Neural progenitor cell (in vitro differentiated cells): ENCODE measurements around the gene SIRT7. TPM values are rescaled to one million over a fixed set of nuclear protein-coding genes. Genes with fewer than 3 reads are reported as not detected.
A peak's percentile ranks its signal among the peaks of the same experiment; 100 is the strongest.

ENCODE experiments used
- DNase-seq: peaks from one replicate; pipeline ENCODE4 v3.0.0-alpha.2; 2016; ENCODE audit warnings: low spot score
- H2AFZ ChIP-seq: fragments of 200-600 bp; sonication (generic); replicated peaks from 2 replicates; pipeline ENCODE4 v1.6.1; 2016; ENCODE audit warnings: antibody characterized with exemption
- H3F3A ChIP-seq: fragments of 200-600 bp; sonication (generic); 2 replicates; pipeline ENCODE4 v1.6.1; 2016; ENCODE audit warnings: antibody characterized with exemption, low read depth
- H3K27ac ChIP-seq: fragments of 200-600 bp; sonication (generic); 2 replicates; pipeline ENCODE4 v1.5.1; 2016; ENCODE audit warnings: mild to moderate bottlenecking
- H3K27me3 ChIP-seq: fragments of 200-600 bp; sonication (generic); 2 replicates; pipeline ENCODE4 v1.6.1; 2016; ENCODE audit warnings: mild to moderate bottlenecking, moderate library complexity
- H3K36me3 ChIP-seq: fragments of 200-600 bp; sonication (generic); 2 replicates; pipeline ENCODE4 v1.5.1; 2016
- H3K4me1 ChIP-seq: fragments of 200-600 bp; sonication (generic); 2 replicates; pipeline ENCODE4 v1.6.1; 2016; ENCODE audit warnings: mixed run types
- H3K4me2 ChIP-seq: fragments of 200-600 bp; sonication (generic); 2 replicates; pipeline ENCODE4 v1.6.1; 2016
- H3K4me3 ChIP-seq: fragments of 200-600 bp; sonication (generic); 2 replicates; pipeline ENCODE4 v1.5.1; 2016
- H3K79me2 ChIP-seq: fragments of 200-600 bp; sonication (generic); 2 replicates; pipeline ENCODE4 v1.6.1; 2016; ENCODE audit warnings: low read depth
- H3K9ac ChIP-seq: fragments of 200-600 bp; sonication (generic); 2 replicates; pipeline ENCODE4 v1.6.1; 2016
- H3K9me3 ChIP-seq: fragments of 200-600 bp; sonication (generic); 2 replicates; pipeline ENCODE4 v1.5.1; 2016; ENCODE audit warnings: low read depth
- H4K20me1 ChIP-seq: fragments of 200-600 bp; sonication (generic); 2 replicates; pipeline ENCODE4 v1.6.1; 2016; ENCODE audit warnings: low read depth
- H3K27ac Mint-ChIP-seq: 3 replicates; pipeline ENCODE4 v1.8.0; 2021; ENCODE audit warnings: mixed read lengths
- H3K27me3 Mint-ChIP-seq: 2 replicates; pipeline ENCODE4 v1.8.0; 2022; ENCODE audit warnings: low read depth, mild to moderate bottlenecking, inconsistent platforms, moderate library complexity, mixed read lengths; ENCODE audit not compliant: insufficient read depth
- H3K36me3 Mint-ChIP-seq: 3 replicates; pipeline ENCODE4 v1.8.0; 2021; ENCODE audit warnings: mixed read lengths
- H3K4me1 Mint-ChIP-seq: 3 replicates; pipeline ENCODE4 v1.8.0; 2021; ENCODE audit warnings: mixed read lengths
- H3K4me3 Mint-ChIP-seq: 3 replicates; pipeline ENCODE4 v1.8.0; 2021; ENCODE audit warnings: mild to moderate bottlenecking, moderate library complexity, mixed read lengths
- H3K9me3 Mint-ChIP-seq: 3 replicates; pipeline ENCODE4 v1.8.0; 2020; ENCODE audit warnings: mixed read lengths
- EZH2 ChIP-seq: fragments of 200-600 bp; sonication (generic); IDR thresholded peaks from 2 replicates; pipeline ENCODE4 v1.6.1; 2017; ENCODE audit warnings: antibody characterized with exemption, mild to moderate bottlenecking, moderate library complexity
- EZH2phosphoT487 ChIP-seq: fragments of 200-600 bp; sonication (generic); IDR thresholded peaks from 2 replicates; pipeline ENCODE4 v1.6.1; 2017; ENCODE audit warnings: antibody characterized with exemption
- total RNA-seq: library from RNA; depleted of rRNA; stranded (reverse); fragments of >200 nt; gene quantifications from 2 replicates; pipeline ENCODE4 v1.2.3, GENCODE V29; 2015; ENCODE audit warnings: low replicate concordance
- TF ChIP-seq, protein P1 (sequence below): fragments of 200-600 bp; sonication (generic); IDR thresholded peaks from 2 replicates; pipeline ENCODE4 v1.5.1; 2017; ENCODE audit warnings: antibody characterized with exemption, mild to moderate bottlenecking

Gene SIRT7
- total RNA-seq, 1 donor from 2014 or later, result 5.1 TPM

DNA sequence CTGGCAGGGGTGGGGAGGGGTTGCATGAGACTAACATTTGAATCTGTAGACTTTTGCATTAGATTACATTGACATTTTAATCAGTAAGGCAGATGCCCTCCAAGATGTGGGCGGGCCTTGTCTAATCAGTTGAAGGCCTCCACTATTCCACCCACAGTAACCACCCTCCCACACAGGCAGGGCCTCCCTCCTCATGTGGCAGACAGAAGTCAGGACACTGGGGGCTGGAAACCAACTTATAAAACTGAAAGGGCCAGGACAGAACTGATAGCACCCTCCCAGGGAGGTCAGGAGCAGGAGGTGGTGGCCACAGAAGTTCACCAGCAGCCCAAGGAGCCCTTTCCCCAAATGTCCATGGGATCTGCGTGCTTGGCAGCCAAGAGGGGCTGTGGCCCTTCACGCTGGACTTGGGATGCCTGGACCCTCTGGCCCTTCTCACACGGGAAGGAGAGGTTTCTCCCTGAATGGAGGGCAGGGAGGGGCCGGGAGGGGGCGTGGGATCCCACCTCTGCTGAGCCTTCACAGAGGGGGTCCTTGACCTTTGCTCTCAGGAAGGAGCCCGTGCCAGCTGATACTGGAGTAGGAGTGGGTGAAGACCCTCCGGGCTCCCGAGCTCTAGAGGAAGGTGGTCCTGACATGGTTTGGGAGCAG is 14.5 kb upstream of the SIRT7 start:
- peaks cover 5% of the 10 kb centered on the region for H3K4me1 Mint-ChIP-seq
- H3F3A ChIP-seq, result peaks cover 4% of the 10 kb centered on the region
- no peaks in the 10 kb centered on the region for H3K9me3 ChIP-seq
- H3K4me2 ChIP-seq, result no peak overlapping the region
- H3K4me3 Mint-ChIP-seq, result peak overlapping the region; percentile 70
- peaks cover 13% of the 10 kb centered on the region for H4K20me1 ChIP-seq
- no peak overlapping the region for H3K27ac Mint-ChIP-seq
- no peak overlapping the region for H3K9ac ChIP-seq
- peaks cover 21% of the 10 kb centered on the region for H3K27me3 ChIP-seq
- H3K4me3 ChIP-seq, result no peak overlapping the region
- no peaks in the 10 kb centered on the region for H3K9me3 Mint-ChIP-seq
- no peak overlapping the region for H2AFZ ChIP-seq
- H3K36me3 Mint-ChIP-seq, result peaks cover 2% of the 10 kb centered on the region
- peaks cover 6% of the 10 kb centered on the region for H3K79me2 ChIP-seq
- no peak for DNase-seq
- H3K4me1 ChIP-seq, result peaks cover 4% of the 10 kb centered on the region
- H3K27me3 Mint-ChIP-seq, result peaks cover 4% of the 10 kb centered on the region
- H3K27ac ChIP-seq, result no peak overlapping the region
- H3K36me3 ChIP-seq, result no peaks in the 10 kb centered on the region
- TF ChIP-seq, protein P1, sequence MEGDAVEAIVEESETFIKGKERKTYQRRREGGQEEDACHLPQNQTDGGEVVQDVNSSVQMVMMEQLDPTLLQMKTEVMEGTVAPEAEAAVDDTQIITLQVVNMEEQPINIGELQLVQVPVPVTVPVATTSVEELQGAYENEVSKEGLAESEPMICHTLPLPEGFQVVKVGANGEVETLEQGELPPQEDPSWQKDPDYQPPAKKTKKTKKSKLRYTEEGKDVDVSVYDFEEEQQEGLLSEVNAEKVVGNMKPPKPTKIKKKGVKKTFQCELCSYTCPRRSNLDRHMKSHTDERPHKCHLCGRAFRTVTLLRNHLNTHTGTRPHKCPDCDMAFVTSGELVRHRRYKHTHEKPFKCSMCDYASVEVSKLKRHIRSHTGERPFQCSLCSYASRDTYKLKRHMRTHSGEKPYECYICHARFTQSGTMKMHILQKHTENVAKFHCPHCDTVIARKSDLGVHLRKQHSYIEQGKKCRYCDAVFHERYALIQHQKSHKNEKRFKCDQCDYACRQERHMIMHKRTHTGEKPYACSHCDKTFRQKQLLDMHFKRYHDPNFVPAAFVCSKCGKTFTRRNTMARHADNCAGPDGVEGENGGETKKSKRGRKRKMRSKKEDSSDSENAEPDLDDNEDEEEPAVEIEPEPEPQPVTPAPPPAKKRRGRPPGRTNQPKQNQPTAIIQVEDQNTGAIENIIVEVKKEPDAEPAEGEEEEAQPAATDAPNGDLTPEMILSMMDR, result no peak
- TF ChIP-seq EZH2 (no peak), EZH2phosphoT487 (no peak)

- Histone ChIP-seq H3K27ac (no peak overlapping the region), H3K9me3 (no peaks in the 10 kb centered on the region), H3K4me1 (peaks cover 4% of the 10 kb centered on the region), H3K4me2 (no peak overlapping the region), H4K20me1 (peaks cover 15% of the 10 kb centered on the region), H2AFZ (no peak overlapping the region), H3K36me3 (no peaks in the 10 kb centered on the region), H3K9ac (no peak overlapping the region), H3K79me2 (peaks cover 10% of the 10 kb centered on the region), H3F3A (peaks cover 7% of the 10 kb centered on the region), H3K27me3 (peaks cover 20% of the 10 kb centered on the region), H3K4me3 (no peak overlapping the region)
- Mint-ChIP-seq H3K27ac (no peak overlapping the region), H3K4me1 (peaks cover 4% of the 10 kb centered on the region), H3K36me3 (peaks cover 2% of the 10 kb centered on the region), H3K4me3 (peak overlapping the region; percentile 70), H3K9me3 (no peaks in the 10 kb centered on the region), H3K27me3 (peaks cover 4% of the 10 kb centered on the region)
- no peak for TF ChIP-seq EZH2phosphoT487
- no peak for TF ChIP-seq EZH2
- DNase-seq, result no peak
Observed at GRCh38 chr17:81931557-81932332, 13.8 kb upstream of the SIRT7 start.

DNA sequence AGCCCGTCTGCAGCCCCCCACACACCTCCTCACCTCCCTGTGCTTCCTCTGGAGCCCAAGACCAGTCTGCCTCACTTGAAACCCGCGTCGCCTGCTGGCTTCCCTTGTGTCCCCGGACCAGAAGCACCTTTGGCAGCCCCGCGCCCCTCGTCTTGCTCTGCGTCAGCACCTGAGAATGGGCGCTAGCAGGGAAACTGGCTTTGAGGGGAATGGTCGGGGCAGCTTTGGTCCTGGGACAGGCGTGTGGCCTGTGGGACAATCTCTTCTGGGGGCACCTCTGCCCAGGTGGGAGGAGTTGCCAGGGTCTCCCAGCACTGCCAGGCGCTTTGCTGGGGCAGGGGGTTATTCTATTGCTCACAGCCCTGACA is 13.2 kb upstream of the SIRT7 start:
- H3K9me3 ChIP-seq, result no peaks in the 10 kb centered on the region
- H3K9me3 Mint-ChIP-seq, result no peaks in the 10 kb centered on the region
- H3K79me2 ChIP-seq, result peaks cover 13% of the 10 kb centered on the region
- peaks cover 13% of the 10 kb centered on the region for H3F3A ChIP-seq
- no peak overlapping the region for H3K27ac Mint-ChIP-seq
- peaks cover 2% of the 10 kb centered on the region for H3K36me3 Mint-ChIP-seq
- H4K20me1 ChIP-seq, result peaks cover 21% of the 10 kb centered on the region
- H3K4me1 Mint-ChIP-seq, result peaks cover 8% of the 10 kb centered on the region
- peak overlapping the region; percentile 69 for H3K4me3 Mint-ChIP-seq
- H3K4me2 ChIP-seq, result no peak overlapping the region
- no peak overlapping the region for H2AFZ ChIP-seq
- H3K36me3 ChIP-seq, result no peaks in the 10 kb centered on the region
- H3K4me1 ChIP-seq, result peaks cover 6% of the 10 kb centered on the region
- no peak for DNase-seq
- no peak overlapping the region for H3K9ac ChIP-seq
- TF ChIP-seq, protein P1, result no peak
- no peak for TF ChIP-seq EZH2phosphoT487
- no peak for TF ChIP-seq EZH2
- H3K27me3 Mint-ChIP-seq, result peaks cover 4% of the 10 kb centered on the region
- peaks cover 17% of the 10 kb centered on the region for H3K27me3 ChIP-seq
- no peak overlapping the region for H3K4me3 ChIP-seq
- H3K27ac ChIP-seq, result no peak overlapping the region
